ENCODE measurements around the gene MSH5. TPM values are rescaled to one million over a fixed set of nuclear protein-coding genes. Genes with fewer than 3 reads are reported as not detected.

The MSH5 gene
- total and polyA plus RNA-seq, 9 of the 15 experiments (the other 6 are each of a cell fraction or from before 2014, with no cell fraction given): 12.5 to 104 (median 46.6) TPM

- TF ChIP-seq NR2C2 (CRISPR knock-in tag; IDR thresholded peaks at IDR 0.05) (0 out of 2 replicates have a peak, but pooled peaks have one; percentile 35), NR2C2 (tag; IDR thresholded peaks at IDR 0.05) (no peak), UBTF (IDR thresholded peaks at IDR 0.05; ENCODE audit: borderline replicate concordance in 1 of 2, low read depth in 2 of 2, low read length in 2 of 2) (peak in 1 of 2 experiments; percentile 65; a peak in 1 of 4 replicates), E2F1 (CRISPR knock-in tag; IDR thresholded peaks at IDR 0.05) (peak; percentile 73; the same call in 1 of the 2 replicates), STAT6 (CRISPR knock-in tag; IDR thresholded peaks at IDR 0.05) (peak; percentile 66; the same call in 1 of the 2 replicates), PRPF4 (IDR thresholded peaks at IDR 0.05; ENCODE audit: insufficient read depth, low read depth, low read length, poor library complexity, severe bottlenecking) (no peak), ZKSCAN1 (IDR thresholded peaks at IDR 0.05; ENCODE audit: low read depth, low read length) (0 out of 2 replicates have a peak, but pooled peaks have one; percentile 35), SMC3 (conservative IDR thresholded peaks at IDR 0.05; ENCODE audit: insufficient read depth, low read depth, low read length) (0 out of 2 replicates have a peak, but pooled peaks have one; percentile 25), NR4A1 (CRISPR knock-in tag; IDR thresholded peaks at IDR 0.05) (no peak), NR4A1 (tag; IDR thresholded peaks at IDR 0.05) (no peak), SMARCA4 (IDR thresholded peaks at IDR 0.05) (peak; percentile 93), TBP (optimal IDR thresholded peaks at IDR 0.05; ENCODE audit: low read depth, low read length) (peak; percentile 38), ZNF436 (CRISPR knock-in tag; IDR thresholded peaks at IDR 0.05) (no peak), YY1 (IDR thresholded peaks at IDR 0.05; ENCODE audit: borderline replicate concordance in 1 of 3, control insufficient read depth in 1 of 3, extremely low read depth in 1 of 3, insufficient read depth in 3 of 3, insufficient read length in 1 of 3, insufficient replicate concordance in 2 of 3, low read depth in 1 of 3, low read length in 2 of 3) (peak in 1 of 3 experiments; percentile 76), BRCA1 (IDR thresholded peaks at IDR 0.05) (no peak), BRCA1 (CRISPR knock-in tag; IDR thresholded peaks at IDR 0.05) (no peak), TEAD4 (IDR thresholded peaks at IDR 0.05; ENCODE audit: low read length) (peak; percentile 31; the same call in 1 of the 2 replicates), TEAD4 (CRISPR knock-in tag; IDR thresholded peaks at IDR 0.05; ENCODE audit: borderline replicate concordance) (no peak), NR0B1 (IDR thresholded peaks at IDR 0.05; ENCODE audit: partially characterized antibody) (no peak)
Measured at GRCh38 chr6:31717499-31718222, 22.1 kb upstream of the MSH5 start (continued).
